ENCODE results near the gene WDR37. TPM values are rescaled to one million over a fixed set of nuclear protein-coding genes. Genes with fewer than 3 reads are reported as not detected.

Gene WDR37
- total RNA-seq, 1 experiment from 2014 or later: 10.4 TPM

- Mint-ChIP-seq H3K27ac (no peak overlapping the region), H3K36me3 (no peaks in the 10 kb centered on the region), H3K27me3 (ENCODE audit: low read depth) (peaks cover 4% of the 10 kb centered on the region; the same call in 1 of the 2 replicates), H3K9me3 (no peaks in the 10 kb centered on the region), H3K4me1 (no peaks in the 10 kb centered on the region), H3K4me3 (no peak overlapping the region)
- no peak for DNase-seq (ENCODE audit: low spot score)
- ATAC-seq: no peak
- TF ChIP-seq TCF7 (CRISPR knock-in tag; IDR thresholded peaks at IDR 0.05; ENCODE audit: low read depth): no peak
- TF ChIP-seq ETV6 (CRISPR knock-in tag; IDR thresholded peaks at IDR 0.05): no peak
- ChIA-PET POLR2A (no interaction called here), CTCF (no interaction called here)
Measured at GRCh38 chr10:1162481-1163203, 106.5 kb downstream of the WDR37 start.

GRCh38 chr10:1163204-1163660, 107.0 kb downstream of the WDR37 start:
- H3K9me3 Mint-ChIP-seq: no peaks in the 10 kb centered on the region
- CTCF ChIA-PET: interaction anchor here (0.5 kb wide), 1 partner anchor 129 kb away, joined by 3 read pairs; no protein-coding TSS in a partner anchor
- ATAC-seq (no peak), DNase-seq (ENCODE audit: low spot score) (peak; percentile 8)
- H3K27ac Mint-ChIP-seq: no peak overlapping the region
- H3K27me3 Mint-ChIP-seq (ENCODE audit: low read depth): peaks cover 4% of the 10 kb centered on the region; the same call in 1 of the 2 replicates
- POLR2A ChIA-PET: no interaction called here
- H3K4me3 Mint-ChIP-seq: no peak overlapping the region
- no peaks in the 10 kb centered on the region for H3K4me1 Mint-ChIP-seq
- no peaks in the 10 kb centered on the region for H3K36me3 Mint-ChIP-seq
- TF ChIP-seq ERG (CRISPR knock-in tag; IDR thresholded peaks at IDR 0.05) (no peak), RELA (CRISPR knock-in tag; IDR thresholded peaks at IDR 0.05; ENCODE audit: borderline replicate concordance) (no peak), AR (CRISPR knock-in tag; IDR thresholded peaks at IDR 0.05) (no peak)

GRCh38 chr10:1163831-1164230, 107.6 kb downstream of the WDR37 start:
- H3K9me3 Mint-ChIP-seq: no peaks in the 10 kb centered on the region
- peaks cover 4% of the 10 kb centered on the region; the same call in 1 of the 2 replicates for H3K27me3 Mint-ChIP-seq (ENCODE audit: low read depth)
- no peak overlapping the region for H3K27ac Mint-ChIP-seq
- ChIA-PET CTCF (interaction anchor here (0.5 kb wide), 1 partner anchor 129 kb away, joined by 3 read pairs; no protein-coding TSS in a partner anchor), POLR2A (no interaction called here)
- H3K4me3 Mint-ChIP-seq: no peak overlapping the region
- H3K4me1 Mint-ChIP-seq: no peaks in the 10 kb centered on the region
- DNase-seq (ENCODE audit: low spot score): no peak
- no peak for ATAC-seq
- H3K36me3 Mint-ChIP-seq: no peaks in the 10 kb centered on the region
- TF ChIP-seq ATF6 (CRISPR knock-in tag; IDR thresholded peaks at IDR 0.05) (no peak), HMGA2 (CRISPR knock-in tag; IDR thresholded peaks at IDR 0.05) (no peak), JUN (CRISPR knock-in tag; IDR thresholded peaks at IDR 0.05) (no peak), USF2 (CRISPR knock-in tag; IDR thresholded peaks at IDR 0.05) (no peak), TP53 (CRISPR knock-in tag; IDR thresholded peaks at IDR 0.05) (no peak), SMAD4 (CRISPR knock-in tag; IDR thresholded peaks at IDR 0.05) (no peak), ZSCAN18 (CRISPR knock-in tag; IDR thresholded peaks at IDR 0.05) (no peak), ZNF138 (CRISPR knock-in tag; conservative IDR thresholded peaks at IDR 0.05) (no peak), ZNF232 (CRISPR knock-in tag; IDR thresholded peaks at IDR 0.05) (no peak), ATF1 (CRISPR knock-in tag; IDR thresholded peaks at IDR 0.05) (no peak), USF1 (CRISPR knock-in tag; IDR thresholded peaks at IDR 0.05) (no peak), ZNF425 (CRISPR knock-in tag; conservative IDR thresholded peaks at IDR 0.05) (no peak), ETV6 (CRISPR knock-in tag; IDR thresholded peaks at IDR 0.05) (no peak), OVOL2 (CRISPR knock-in tag; IDR thresholded peaks at IDR 0.05; ENCODE audit: borderline replicate concordance) (no peak), ESRRA (CRISPR knock-in tag; IDR thresholded peaks at IDR 0.05; ENCODE audit: borderline replicate concordance) (no peak), ZNF219 (CRISPR knock-in tag; IDR thresholded peaks at IDR 0.05; ENCODE audit: borderline replicate concordance) (no peak)

Data from WTC11 (cell line).